Liver (tissue), 9 donors: ENCODE measurements around the gene CASZ1. TPM values are rescaled to one million over a fixed set of nuclear protein-coding genes. Genes with fewer than 3 reads are reported as not detected.

Experiments
- DNase-seq: peaks from one replicate; pipeline ENCODE4 v3.0.0-alpha.2; 2017; ENCODE audit warnings: low spot score
- H3K27ac ChIP-seq, 2 donors: one replicate each; pipeline ENCODE4 v1.7.0; 2013; ENCODE audit warnings: inconsistent platforms in 2 of 2, low read length in 2 of 2, control low read depth in 1 of 2, low read depth in 1 of 2, mild to moderate bottlenecking in 1 of 2
- H3K27me3 ChIP-seq, 4 donors: one replicate each; pipeline versions ENCODE4 v1.6.1 to v1.7.0; 2013; ENCODE audit warnings: low read length in 3 of 4, inconsistent platforms in 1 of 4, mild to moderate bottlenecking in 1 of 4, moderate library complexity in 1 of 4; ENCODE audit not compliant: control insufficient read depth in 4 of 4, insufficient read depth in 4 of 4
- H3K36me3 ChIP-seq, 4 donors: one replicate each; pipeline versions ENCODE4 v1.6.1 to v1.7.0; 2013; ENCODE audit warnings: low read length in 3 of 4, mild to moderate bottlenecking in 3 of 4, low read depth in 1 of 4, moderate library complexity in 1 of 4; ENCODE audit not compliant: control insufficient read depth in 4 of 4, insufficient read depth in 3 of 4
- H3K4me1 ChIP-seq, 4 donors: one replicate each; pipeline versions ENCODE4 v1.6.1 to v1.7.0; 2013; ENCODE audit warnings: low read length in 3 of 4, mild to moderate bottlenecking in 3 of 4, moderate library complexity in 1 of 4; ENCODE audit not compliant: control insufficient read depth in 4 of 4, insufficient read depth in 4 of 4
- H3K4me3 ChIP-seq, 3 donors: one replicate each; pipeline versions ENCODE4 v1.6.1 to v1.7.0; 2013; ENCODE audit warnings: low read length in 3 of 3, control low read depth in 1 of 3, low read depth in 1 of 3, mild to moderate bottlenecking in 1 of 3
- H3K9ac ChIP-seq, 2 donors: one replicate each; pipeline ENCODE4 v1.7.0; 2013; ENCODE audit warnings: low read length in 2 of 2, mild to moderate bottlenecking in 2 of 2, moderate library complexity in 2 of 2, control low read depth in 1 of 2, low read depth in 1 of 2
- H3K9me3 ChIP-seq, 4 donors: one replicate each; pipeline versions ENCODE4 v1.6.1 to v1.7.0; 2013; ENCODE audit warnings: low read length in 3 of 4; ENCODE audit not compliant: control insufficient read depth in 4 of 4
- ATF3 ChIP-seq: IDR thresholded peaks from 2 replicates; pipeline ENCODE4 v1.6.1; 2016; ENCODE audit warnings: antibody characterized with exemption
- CTCF ChIP-seq: fragments of 150-350 bp; IDR thresholded peaks from 2 replicates; pipeline ENCODE4 v1.5.1; 2017; ENCODE audit warnings: improper control_type of control experiment, low read depth, low read length; ENCODE audit not compliant: missing input control
- EGR1 ChIP-seq, 2 donors: IDR thresholded peaks; 2 replicates each; pipeline ENCODE4 v1.6.1; 2016 to 2018; ENCODE audit warnings: antibody characterized with exemption in 2 of 2, low read depth in 2 of 2
- FOXA1 ChIP-seq: IDR thresholded peaks from 2 replicates; pipeline ENCODE4 v1.6.1; 2016; ENCODE audit warnings: antibody characterized with exemption
- FOXA2 ChIP-seq: IDR thresholded peaks from 2 replicates; pipeline ENCODE4 v1.6.1; 2016; ENCODE audit warnings: antibody characterized with exemption
- GABPA ChIP-seq, 2 donors: IDR thresholded peaks in 1 of 2; conservative IDR thresholded peaks in 1 of 2; 2 replicates each; pipeline ENCODE4 v1.6.1; 2016; ENCODE audit warnings: antibody characterized with exemption in 2 of 2, mild to moderate bottlenecking in 1 of 2, moderate library complexity in 1 of 2
- HNF4A ChIP-seq, 2 donors: conservative IDR thresholded peaks; 2 replicates each; pipeline ENCODE4 v1.6.1; 2016; ENCODE audit warnings: antibody characterized with exemption in 2 of 2, mild to moderate bottlenecking in 2 of 2
- HNF4G ChIP-seq: IDR thresholded peaks from 2 replicates; pipeline ENCODE4 v1.6.1; 2016; ENCODE audit warnings: antibody characterized with exemption
- JUND ChIP-seq, 2 donors: IDR thresholded peaks; 2 replicates each; pipeline ENCODE4 v1.6.1; 2016; ENCODE audit warnings: antibody characterized with exemption in 2 of 2
- MAX ChIP-seq: IDR thresholded peaks from 2 replicates; pipeline ENCODE4 v1.6.1; 2016; ENCODE audit warnings: antibody characterized with exemption
- NR2F2 ChIP-seq: IDR thresholded peaks from 2 replicates; pipeline ENCODE4 v1.6.1; 2016; ENCODE audit warnings: antibody characterized with exemption
- RAD21 ChIP-seq, 2 donors: IDR thresholded peaks; 2 replicates each; pipeline ENCODE4 v1.6.1; 2016; ENCODE audit warnings: antibody characterized with exemption in 2 of 2, mild to moderate bottlenecking in 2 of 2
- REST ChIP-seq: IDR thresholded peaks from 2 replicates; pipeline ENCODE4 v1.6.1; 2016; ENCODE audit warnings: antibody characterized with exemption, mild to moderate bottlenecking
- RXRA ChIP-seq, 2 donors: IDR thresholded peaks; 2 replicates each; pipeline ENCODE4 v1.6.1; 2017 to 2018; ENCODE audit warnings: antibody characterized with exemption in 2 of 2, mild to moderate bottlenecking in 1 of 2
- TAF1 ChIP-seq: conservative IDR thresholded peaks from 2 replicates; pipeline ENCODE4 v1.6.1; 2016; ENCODE audit warnings: antibody characterized with exemption, mild to moderate bottlenecking
- YY1 ChIP-seq: IDR thresholded peaks from 2 replicates; pipeline ENCODE4 v1.6.1; 2016; ENCODE audit warnings: antibody characterized with exemption, mild to moderate bottlenecking
- ZBTB33 ChIP-seq: IDR thresholded peaks from 2 replicates; pipeline ENCODE4 v1.6.1; 2016; ENCODE audit warnings: antibody characterized with exemption
- WGBS: extraction: QIAGEN DNeasy Blood & Tissue Kit; methylation state at CpG from one replicate; pipeline ENCODE4 v1.1.7; 2013; 5-methylcytosine and 5-hydroxymethylcytosine counted together
- polyA plus RNA-seq, 2 donors: library from polyadenylated mRNA; stranded (reverse) in 1 of 2; unstranded in 1 of 2; fragments of 200-250 nt in 1 of 2; fragments of >200 nt in 1 of 2; fragmentation: Nextera tagmentation in 1 of 2; extraction: Ambion mirVana in 1 of 2; gene quantifications; one replicate each; pipeline versions ENCODE4 v1.2.1 to v1.2.3, GENCODE V29; 2013 to 2015
- total RNA-seq, 2 donors: library from RNA; depleted of rRNA; stranded (reverse); fragments of >200 nt; gene quantifications; one replicate each; pipeline ENCODE4 v1.2.3, GENCODE V29; 2014
- donor health status: healthy.
- donor health status: healthy.
- donor health status: healthy.
- donor health status: healthy.
- donor health status: healthy.

Gene CASZ1
- total and polyA plus RNA-seq, 4 donors = 1.0 to 3.5 (median 1.9) TPM

- Histone ChIP-seq H3K27ac (no peak overlapping the region), H3K4me1 (peaks cover 0 to 3% (median 1%) of the 10 kb centered on the region in 4 donors), H3K36me3 (no peaks in the 10 kb centered on the region), H3K4me3 (no peak overlapping the region), H3K9ac (no peak overlapping the region), H3K27me3 (no peaks in the 10 kb centered on the region), H3K9me3 (no peaks in the 10 kb centered on the region)
- WGBS = 92% methylated on average over 8 of the region's 8 CpGs
- no peak for DNase-seq
- TF ChIP-seq RAD21 (IDR thresholded peaks at IDR 0.05) (no peak), HNF4A (conservative IDR thresholded peaks at IDR 0.05) (no peak), EGR1 (IDR thresholded peaks at IDR 0.05; ENCODE audit: low read depth in 2 of 2) (no peak), TAF1 (no peak), RXRA (IDR thresholded peaks at IDR 0.05) (no peak), JUND (IDR thresholded peaks at IDR 0.05) (no peak), NR2F2 (no peak), GABPA (IDR thresholded peaks at IDR 0.05 in 1 of 2, conservative IDR thresholded peaks at IDR 0.05 in 1 of 2) (no peak), FOXA2 (no peak), ZBTB33 (no peak), CTCF (no peak), YY1 (no peak), MAX (no peak), REST (no peak), FOXA1 (no peak), HNF4G (no peak), ATF3 (no peak)
Observed at GRCh38 chr1:10739589-10739988, 56.9 kb downstream of the CASZ1 start.
